Osteocyte (in vitro differentiated cells): ENCODE results near the gene LTBP3. TPM values are rescaled to one million over a fixed set of nuclear protein-coding genes. Genes with fewer than 3 reads are reported as not detected.

ENCODE experiments used
- DNase-seq: peaks from one replicate; pipeline ENCODE4 v3.0.0; 2021; ENCODE audit warnings: mixed read lengths; ENCODE audit not compliant: unreplicated experiment; ENCODE audit errors: extremely low spot score
- H3K27ac Mint-ChIP-seq: one replicate; pipeline ENCODE4 v1.8.0; 2021; ENCODE audit warnings: mild to moderate bottlenecking, mixed read lengths; ENCODE audit not compliant: unreplicated experiment
- H3K27me3 Mint-ChIP-seq: one replicate; pipeline ENCODE4 v1.8.0; 2021; ENCODE audit warnings: mixed read lengths; ENCODE audit not compliant: unreplicated experiment
- H3K36me3 Mint-ChIP-seq: one replicate; pipeline ENCODE4 v1.8.0; 2021; ENCODE audit warnings: mixed read lengths; ENCODE audit not compliant: unreplicated experiment
- H3K4me1 Mint-ChIP-seq: one replicate; pipeline ENCODE4 v1.8.0; 2021; ENCODE audit warnings: mixed read lengths; ENCODE audit not compliant: unreplicated experiment
- H3K4me3 Mint-ChIP-seq: one replicate; pipeline ENCODE4 v1.8.0; 2021; ENCODE audit warnings: mild to moderate bottlenecking, moderate library complexity, mixed read lengths; ENCODE audit not compliant: unreplicated experiment
- H3K9me3 Mint-ChIP-seq: one replicate; pipeline ENCODE4 v1.8.0; 2021; ENCODE audit warnings: mixed read lengths; ENCODE audit not compliant: unreplicated experiment
- total RNA-seq: library from RNA; stranded (reverse); gene quantifications from 2 replicates; pipeline ENCODE4 v1.2.1, GENCODE V29; 2021
- TF ChIP-seq, protein P1 (sequence below): fragments of 200-600 bp; sonication (generic); IDR thresholded peaks from 2 replicates; pipeline ENCODE4 v1.5.0; 2021; ENCODE audit warnings: antibody characterized with exemption, mild to moderate bottlenecking, moderate library complexity

LTBP3 gene
- total RNA-seq, 1 donor from 2014 or later: 256 TPM

GRCh38 chr11:65536412-65537295 lies 21.5 kb downstream of the LTBP3 start:
- Mint-ChIP-seq H3K27me3 (no peaks in the 10 kb centered on the region), H3K27ac (no peak overlapping the region), H3K4me3 (no peak overlapping the region), H3K9me3 (no peaks in the 10 kb centered on the region), H3K4me1 (peaks cover 12% of the 10 kb centered on the region), H3K36me3 (peaks cover 6% of the 10 kb centered on the region)
- TF ChIP-seq, protein P1, sequence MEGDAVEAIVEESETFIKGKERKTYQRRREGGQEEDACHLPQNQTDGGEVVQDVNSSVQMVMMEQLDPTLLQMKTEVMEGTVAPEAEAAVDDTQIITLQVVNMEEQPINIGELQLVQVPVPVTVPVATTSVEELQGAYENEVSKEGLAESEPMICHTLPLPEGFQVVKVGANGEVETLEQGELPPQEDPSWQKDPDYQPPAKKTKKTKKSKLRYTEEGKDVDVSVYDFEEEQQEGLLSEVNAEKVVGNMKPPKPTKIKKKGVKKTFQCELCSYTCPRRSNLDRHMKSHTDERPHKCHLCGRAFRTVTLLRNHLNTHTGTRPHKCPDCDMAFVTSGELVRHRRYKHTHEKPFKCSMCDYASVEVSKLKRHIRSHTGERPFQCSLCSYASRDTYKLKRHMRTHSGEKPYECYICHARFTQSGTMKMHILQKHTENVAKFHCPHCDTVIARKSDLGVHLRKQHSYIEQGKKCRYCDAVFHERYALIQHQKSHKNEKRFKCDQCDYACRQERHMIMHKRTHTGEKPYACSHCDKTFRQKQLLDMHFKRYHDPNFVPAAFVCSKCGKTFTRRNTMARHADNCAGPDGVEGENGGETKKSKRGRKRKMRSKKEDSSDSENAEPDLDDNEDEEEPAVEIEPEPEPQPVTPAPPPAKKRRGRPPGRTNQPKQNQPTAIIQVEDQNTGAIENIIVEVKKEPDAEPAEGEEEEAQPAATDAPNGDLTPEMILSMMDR: no peak
- DNase-seq: no peak

DNA sequence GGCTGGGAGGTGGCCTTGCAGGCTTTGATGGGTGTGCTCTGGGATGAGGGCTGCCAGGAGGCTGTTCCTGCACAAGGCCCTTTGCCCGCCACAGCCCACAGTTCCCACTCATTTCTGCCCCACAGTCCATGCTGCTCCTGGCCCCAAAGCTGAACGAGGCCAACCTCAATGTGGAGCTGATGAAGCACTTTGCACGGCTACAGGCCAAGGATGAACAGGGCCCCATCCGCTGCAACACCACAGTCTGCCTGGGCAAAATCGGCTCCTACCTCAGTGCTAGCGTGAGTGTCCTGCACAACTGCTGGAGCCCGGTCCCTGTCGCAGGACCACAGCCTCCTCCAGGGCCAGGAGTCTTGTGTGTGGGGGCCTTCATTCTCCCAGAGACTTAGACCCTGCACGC lies 23.1 kb downstream of the LTBP3 start:
- H3K4me1 Mint-ChIP-seq: peaks cover 2% of the 10 kb centered on the region
- no peak overlapping the region for H3K4me3 Mint-ChIP-seq
- DNase-seq: no peak
- H3K27me3 Mint-ChIP-seq: no peaks in the 10 kb centered on the region
- H3K9me3 Mint-ChIP-seq: no peaks in the 10 kb centered on the region
- TF ChIP-seq, protein P1: no peak
- H3K27ac Mint-ChIP-seq: no peak overlapping the region
- H3K36me3 Mint-ChIP-seq: peaks cover 13% of the 10 kb centered on the region

DNA sequence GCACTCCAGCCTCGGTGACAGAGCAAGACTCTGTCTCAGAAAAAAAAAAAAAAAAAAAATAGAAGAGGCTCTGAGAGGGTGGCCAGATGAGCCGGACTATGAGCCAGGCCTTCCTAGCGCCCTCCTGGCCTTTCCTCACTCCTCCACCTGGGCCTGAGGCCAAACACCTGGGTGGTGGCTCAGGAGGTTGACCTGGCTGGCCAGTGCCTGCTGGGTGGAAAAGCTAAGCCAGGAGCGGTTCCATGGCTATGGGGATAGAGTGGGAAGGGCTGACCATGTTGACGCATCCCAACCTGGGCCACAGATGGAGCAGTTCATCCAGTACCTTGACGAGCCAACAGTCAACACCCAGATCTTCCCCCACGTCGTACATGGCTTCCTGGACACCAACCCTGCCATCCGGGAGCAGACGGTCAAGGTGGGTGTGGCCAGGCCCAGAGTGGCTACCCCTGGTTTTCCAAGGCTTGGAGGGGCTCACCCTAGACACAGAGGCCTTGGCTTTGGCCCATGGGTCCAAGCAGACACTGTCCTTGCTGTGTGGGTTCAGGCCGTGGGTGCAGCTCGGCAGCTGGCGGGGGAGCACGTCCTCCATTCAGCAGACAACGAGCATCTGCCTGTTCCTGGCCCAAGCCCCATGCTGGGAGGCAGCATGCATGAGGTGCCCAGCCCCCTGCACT lies 25.6 kb downstream of the LTBP3 start:
- Mint-ChIP-seq H3K27ac (no peak overlapping the region), H3K4me1 (peaks cover 3% of the 10 kb centered on the region), H3K36me3 (peaks cover 20% of the 10 kb centered on the region), H3K4me3 (no peak overlapping the region), H3K9me3 (no peaks in the 10 kb centered on the region), H3K27me3 (no peaks in the 10 kb centered on the region)
- DNase-seq: no peak
- TF ChIP-seq, protein P1: no peak

DNA sequence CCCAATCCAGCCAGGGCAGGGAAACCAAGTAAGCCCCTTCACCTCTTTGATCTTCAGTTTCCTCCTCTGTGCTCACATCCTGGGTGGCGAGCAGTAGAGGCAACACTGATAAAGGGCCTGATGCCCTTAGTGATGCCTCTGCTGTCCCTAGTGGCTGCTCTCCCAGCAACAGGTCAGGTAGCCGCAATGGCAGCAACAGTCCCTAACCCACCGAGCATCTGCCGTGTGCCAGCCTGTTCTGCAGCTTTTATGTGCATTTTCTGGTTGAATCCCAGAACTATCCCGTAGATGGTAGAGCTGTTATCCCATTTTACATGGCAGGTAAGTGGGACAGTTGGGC lies 28.0 kb downstream of the LTBP3 start:
- DNase-seq: no peak
- Mint-ChIP-seq H3K27ac (no peak overlapping the region), H3K36me3 (peaks cover 23% of the 10 kb centered on the region), H3K4me1 (peaks cover 11% of the 10 kb centered on the region), H3K4me3 (no peak overlapping the region), H3K9me3 (no peaks in the 10 kb centered on the region), H3K27me3 (no peaks in the 10 kb centered on the region)
- TF ChIP-seq, protein P1: peak; percentile 10

DNA sequence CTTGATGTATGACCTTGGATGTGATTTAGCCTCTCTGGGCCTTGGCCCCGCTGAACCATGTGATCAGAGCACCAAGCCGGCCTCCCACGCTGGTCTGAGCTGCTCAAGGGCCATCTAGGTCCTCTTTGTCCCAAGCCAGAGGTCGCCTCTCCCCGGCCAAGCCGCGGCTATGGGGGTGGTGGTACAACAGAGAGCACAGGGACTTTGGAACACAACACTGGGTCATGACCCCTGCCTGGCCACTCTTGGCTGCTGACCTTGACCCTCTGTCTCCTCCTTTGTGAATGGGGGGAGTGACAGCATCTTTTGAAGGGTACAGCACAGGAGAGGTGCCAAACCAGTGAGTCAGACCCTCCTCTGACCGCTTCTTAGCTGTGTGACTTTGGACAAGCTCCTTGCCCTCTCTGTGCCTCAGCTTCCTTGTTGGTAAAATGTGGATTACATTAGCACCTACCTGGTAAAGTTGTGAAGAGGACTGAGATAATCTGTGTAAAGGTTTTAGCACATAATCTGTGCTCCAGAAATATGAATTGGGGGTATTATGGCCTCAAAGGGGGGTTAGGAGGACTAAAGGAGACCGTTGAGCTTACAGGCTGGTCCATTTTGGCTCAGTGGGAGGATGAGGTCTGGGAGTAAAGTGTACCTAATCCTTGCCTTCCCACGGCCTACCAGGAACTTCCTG lies 28.5 kb downstream of the LTBP3 start:
- Mint-ChIP-seq H3K4me1 (peaks cover 11% of the 10 kb centered on the region), H3K36me3 (peaks cover 23% of the 10 kb centered on the region), H3K27ac (no peak overlapping the region), H3K9me3 (no peaks in the 10 kb centered on the region), H3K27me3 (no peaks in the 10 kb centered on the region), H3K4me3 (no peak overlapping the region)
- TF ChIP-seq, protein P1: no peak
- DNase-seq: no peak
